B cell (primary cell): Measurements from ENCODE around the gene GIGYF2. TPM values are rescaled to one million over a fixed set of nuclear protein-coding genes. Genes with fewer than 3 reads are reported as not detected.
"Not testable (repeated sequence)": the region's sequence is repeated elsewhere in the genome, so short reads cannot be mapped to it uniquely, and the experiment has no call there.

Experiments
- ATAC-seq: fragments of 200-7000 bp; cut with Tn5 transposase; one replicate; pipeline ENCODE4 v1.10.0; 2021; ENCODE audit warnings: low read depth, mild to moderate bottlenecking, moderate number of reproducible peaks, moderate library complexity
- CTCF ChIA-PET: fragments of 350-600 bp; sonication (Branson Sonifier 250); formaldehyde crosslinking; loops from one replicate; lab custom pipeline; 2021; ENCODE audit warnings: antibody characterized with exemption, inconsistent platforms; lab: Charles Lee
- POLR2A ChIA-PET: fragments of 350-600 bp; sonication (Branson Sonifier 250); formaldehyde crosslinking; loops from one replicate; lab custom pipeline; 2021; ENCODE audit warnings: antibody characterized with exemption; lab: Charles Lee
- DNase-seq: peaks from one replicate; pipeline ENCODE4 v3.0.0; 2013
- H2AFZ ChIP-seq: 2 replicates; pipeline ENCODE4 v1.6.1; 2012; ENCODE audit warnings: mild to moderate bottlenecking, low read depth, low read length; ENCODE audit not compliant: insufficient read depth, poor library complexity, severe bottlenecking
- H3K27ac ChIP-seq, 2 donors: 1 replicate in 1 of 2; 2 replicates in 1 of 2; pipeline ENCODE4 v1.5.1; 2012 to 2013; ENCODE audit warnings: low read length in 2 of 2, mild to moderate bottlenecking in 2 of 2, moderate library complexity in 1 of 2
- H3K27me3 ChIP-seq, 4 experiments: fragments of 200-600 bp in 1 of 4; sonication (generic) in 1 of 4; replicated peaks in 1 of 4; 1 replicate in 2 of 4; 2 replicates in 2 of 4; pipeline versions ENCODE4 v1.6.1 to v1.7.0; 2013 to 2016; ENCODE audit warnings: low read length in 3 of 4, mild to moderate bottlenecking in 2 of 4, mixed read lengths in 1 of 4, moderate library complexity in 1 of 4; ENCODE audit not compliant: insufficient read depth in 4 of 4, control insufficient read depth in 3 of 4; ENCODE audit errors: control extremely low read depth in 1 of 4
- H3K36me3 ChIP-seq, 2 experiments: replicated peaks in 1 of 2; 1 replicate in 1 of 2; 2 replicates in 1 of 2; pipeline versions ENCODE4 v1.6.1 to v1.7.1; 2013; ENCODE audit warnings: low read length in 1 of 2; ENCODE audit not compliant: insufficient read depth in 2 of 2, control insufficient read depth in 1 of 2; ENCODE audit errors: control extremely low read depth in 1 of 2, extremely low read depth in 1 of 2
- H3K4me1 ChIP-seq, 2 donors: fragments of 200-600 bp in 1 of 2; sonication (generic) in 1 of 2; 1 replicate in 1 of 2; 2 replicates in 1 of 2; pipeline versions ENCODE4 v1.5.1 to v1.6.1; 2013 to 2017; ENCODE audit warnings: low read length in 2 of 2; ENCODE audit not compliant: control insufficient read depth in 2 of 2, insufficient read depth in 2 of 2
- H3K4me2 ChIP-seq: replicated peaks from 2 replicates; pipeline ENCODE3; 2012; ENCODE audit warnings: mild to moderate bottlenecking, low read depth, low read length; ENCODE audit not compliant: poor library complexity, severe bottlenecking
- H3K4me3 ChIP-seq, 5 experiments: fragments of 200-600 bp in 1 of 5; sonication (generic) in 1 of 5; 1 replicate in 3 of 5; 2 replicates in 2 of 5; pipeline versions ENCODE4 v1.5.1 to v1.7.0; 2011 to 2016; ENCODE audit warnings: low read length in 4 of 5, mild to moderate bottlenecking in 4 of 5, low read depth in 2 of 5, control low read depth in 1 of 5, moderate library complexity in 1 of 5; ENCODE audit not compliant: insufficient read depth in 1 of 5; ENCODE audit errors: control extremely low read depth in 1 of 5, extremely low read depth in 1 of 5
- H3K79me2 ChIP-seq: fragments of 200-600 bp; sonication (generic); one replicate; pipeline ENCODE4 v1.6.0; 2016; ENCODE audit warnings: low read length; ENCODE audit not compliant: control insufficient read depth, insufficient read depth
- H3K9ac ChIP-seq: fragments of 200-600 bp; sonication (generic); 2 replicates; pipeline ENCODE4 v1.6.1; 2017; ENCODE audit warnings: mild to moderate bottlenecking, low read length, moderate library complexity
- H3K9me3 ChIP-seq, 3 donors: one replicate each; pipeline versions ENCODE4 v1.6.1 to v1.7.1; 2013; ENCODE audit warnings: low read length in 2 of 3; ENCODE audit not compliant: control insufficient read depth in 2 of 3, insufficient read depth in 1 of 3; ENCODE audit errors: control extremely low read depth in 1 of 3
- H4K20me1 ChIP-seq: 2 replicates; pipeline ENCODE4 v1.6.0; 2012; ENCODE audit warnings: mild to moderate bottlenecking, low read length; ENCODE audit not compliant: insufficient read depth, control insufficient read depth, poor library complexity, severe bottlenecking
- H3K27ac Mint-ChIP-seq: one replicate; pipeline ENCODE4 v1.8.0; 2021; ENCODE audit warnings: mixed read lengths
- H3K27me3 Mint-ChIP-seq: one replicate; pipeline ENCODE4 v1.8.0; 2021; ENCODE audit warnings: mixed read lengths
- H3K4me1 Mint-ChIP-seq: one replicate; pipeline ENCODE4 v1.8.0; 2021; ENCODE audit warnings: mixed read lengths
- H3K4me3 Mint-ChIP-seq: one replicate; pipeline ENCODE4 v1.8.0; 2021; ENCODE audit warnings: mixed read lengths
- H3K9me3 Mint-ChIP-seq: one replicate; pipeline ENCODE4 v1.8.0; 2022; ENCODE audit warnings: mixed read lengths; ENCODE audit not compliant: insufficient read depth
- EZH2 ChIP-seq: IDR thresholded peaks from 2 replicates; pipeline ENCODE4 v1.6.1; 2012; ENCODE audit warnings: borderline replicate concordance, low read depth, mild to moderate bottlenecking, moderate library complexity, low read length; ENCODE audit not compliant: insufficient read depth, poor library complexity, severe bottlenecking
- WGBS: methylation state at CpG from one replicate; pipeline ENCODE4 v1.1.5; 2013; ENCODE audit warnings: missing lambda C conversion rate; ENCODE audit not compliant: insufficient coverage; 5-methylcytosine and 5-hydroxymethylcytosine counted together
- intact Hi-C: fragments of 100-400 bp; cut with micrococcal nuclease; formaldehyde crosslinking; loops from one replicate; pipeline ENCODE4 v1.10.0; 2022
- polyA plus RNA-seq: library from polyadenylated mRNA; depleted of rRNA; stranded (reverse); fragments of >200 nt; gene quantifications from 2 replicates; pipeline ENCODE4 v1.2.3, GENCODE V29; 2012
- total RNA-seq, 2 donors: library from RNA; stranded (reverse); fragments of 120-200 nt in 1 of 2; gene quantifications; 1 replicate in 1 of 2; 2 replicates in 1 of 2; pipeline versions ENCODE4 v1.2.3 to v1.2.4, GENCODE V29; 2013 to 2022

Gene GIGYF2
- total and polyA plus RNA-seq, 2 donors (not counting 1 experiment from before 2014, with no cell fraction given), result 7.2 to 108 TPM

- H3K36me3 ChIP-seq, result peaks cover 22 to 78% of the 10 kb centered on the region in 2 experiments
- Mint-ChIP-seq H3K27ac (no peak overlapping the region), H3K9me3 (no peaks in the 10 kb centered on the region), H3K4me1 (no peaks in the 10 kb centered on the region), H3K27me3 (no peaks in the 10 kb centered on the region), H3K4me3 (no peak overlapping the region)
- no peaks in the 10 kb centered on the region for H3K4me1 ChIP-seq
- POLR2A ChIA-PET, result no interaction called here
- no peak overlapping the region for H3K4me2 ChIP-seq
- no peaks in the 10 kb centered on the region for H3K27me3 ChIP-seq
- no peaks in the 10 kb centered on the region for H4K20me1 ChIP-seq
- TF ChIP-seq EZH2, result no peak
- no peak for ATAC-seq
- no peak for DNase-seq
- no peaks in the 10 kb centered on the region for H3K9me3 ChIP-seq
- no peak overlapping the region for H3K9ac ChIP-seq
- intact Hi-C loops, result no loop called here
- no peak overlapping the region for H3K27ac ChIP-seq
- no peaks in the 10 kb centered on the region for H3K79me2 ChIP-seq
- CTCF ChIA-PET, result no interaction called here
- H3K4me3 ChIP-seq, result no peak overlapping the region
- no peak overlapping the region for H2AFZ ChIP-seq
These were observed 148.9 kb downstream of the GIGYF2 start for GRCh38 chr2:232846055-232846454.

- H3K4me2 ChIP-seq, result no peak overlapping the region
- H3K27ac Mint-ChIP-seq, result no peak overlapping the region
- H3K79me2 ChIP-seq, result no peaks in the 10 kb centered on the region
- H4K20me1 ChIP-seq, result no peaks in the 10 kb centered on the region
- ATAC-seq (no peak), DNase-seq (no peak)
- H2AFZ ChIP-seq, result no peak overlapping the region
- no peak overlapping the region for H3K4me3 ChIP-seq
- no peaks in the 10 kb centered on the region for H3K9me3 Mint-ChIP-seq
- H3K27ac ChIP-seq, result no peak overlapping the region
- H3K4me1 ChIP-seq, result no peaks in the 10 kb centered on the region
- no peaks in the 10 kb centered on the region for H3K9me3 ChIP-seq
- peaks cover 17 to 62% of the 10 kb centered on the region in 2 experiments for H3K36me3 ChIP-seq
- no peak overlapping the region for H3K9ac ChIP-seq
- H3K27me3 Mint-ChIP-seq, result no peaks in the 10 kb centered on the region
- intact Hi-C loops, result loop anchor here (5.0 to 10.0 kb wide), 2 partner anchors 202 to 535 kb away; no protein-coding TSS in a partner anchor
- CTCF ChIA-PET, result interaction anchor here (1.4 to 1.6 kb wide), 2 partner anchors 179 to 401 kb away, joined by 4 read pairs; no protein-coding TSS in a partner anchor
- no peaks in the 10 kb centered on the region for H3K27me3 ChIP-seq
- no peaks in the 10 kb centered on the region for H3K4me1 Mint-ChIP-seq
- H3K4me3 Mint-ChIP-seq, result no peak overlapping the region
- WGBS, result no CpG with 5 or more reads among the region's 3 CpGs
- POLR2A ChIA-PET, result no interaction called here
- TF ChIP-seq EZH2, result no peak
These were observed 152.9 kb downstream of the GIGYF2 start for GRCh38 chr2:232850039-232850438.

GRCh38 chr2:232852081-232852480 lies 154.9 kb downstream of the GIGYF2 start:
- H3K4me1 Mint-ChIP-seq, H3K4me3 ChIP-seq, ATAC-seq, H3K27me3 Mint-ChIP-seq, H3K9me3 Mint-ChIP-seq, H4K20me1 ChIP-seq, H3K27ac Mint-ChIP-seq, H3K79me2 ChIP-seq, DNase-seq, H3K4me1 ChIP-seq, POLR2A ChIA-PET, H3K27me3 ChIP-seq, H2AFZ ChIP-seq, H3K27ac ChIP-seq, H3K9ac ChIP-seq, H3K4me3 Mint-ChIP-seq, H3K9me3 ChIP-seq, H3K4me2 ChIP-seq: not testable (repeated sequence)
- peaks cover 5 to 61% of the 10 kb centered on the region in 2 experiments for H3K36me3 ChIP-seq
- intact Hi-C loops, result loop anchor here (5.0 to 10.0 kb wide), 2 partner anchors 200 to 533 kb away; no protein-coding TSS in a partner anchor
- WGBS, result 99% methylated on average over 7 of the region's 11 CpGs
- CTCF ChIA-PET, result interaction anchor here (1.0 to 5.1 kb wide), 9 partner anchors 179 to 532 kb away, joined by 3 to 39 read pairs (median 5); partner anchors contain the start of genes ATG16L1, INPP5D and NEU2
